IMR-90 (cell line): ENCODE data around the gene DISP2. TPM values are rescaled to one million over a fixed set of nuclear protein-coding genes. Genes with fewer than 3 reads are reported as not detected.
A peak's percentile ranks its signal among the peaks of the same experiment; 100 is the strongest.

Experiments
- ATAC-seq: fragments of 200-7000 bp; cut with Tn5 transposase; 2 replicates; pipeline ENCODE4 v1.9.1; 2020; ENCODE audit warnings: low read depth, mild to moderate bottlenecking, moderate library complexity
- BruUV-seq: library from RNA; stranded (reverse); fragments of 400-500 nt; replicated peaks from 2 replicates; lab custom pipeline; 2021; lab: Mats Ljungman, UMichigan
- CTCF ChIA-PET: fragments of 300-600 bp; formaldehyde crosslinking; extraction: SDS; loops from one replicate; lab custom pipeline; 2021; ENCODE audit warnings: antibody characterized with exemption; lab: Yijun Ruan, JAX
- POLR2A ChIA-PET: fragments of 300-600 bp; sonication (Branson Sonifier 250); formaldehyde crosslinking; loops from one replicate; lab custom pipeline; 2022; ENCODE audit warnings: antibody characterized with exemption; ENCODE audit not compliant: unreplicated experiment; lab: Charles Lee
- DNase-seq: peaks from one replicate; pipeline ENCODE4 v3.0.0; 2013
- H2AFZ ChIP-seq: replicated peaks from 2 replicates; pipeline ENCODE3; 2013; ENCODE audit warnings: low read length, mild to moderate bottlenecking; ENCODE audit not compliant: poor library complexity
- H2AK5ac ChIP-seq: 2 replicates; pipeline ENCODE4 v1.6.1; 2013; ENCODE audit warnings: low read depth, low read length, inconsistent platforms
- H2AK9ac ChIP-seq: replicated peaks from 2 replicates; pipeline ENCODE3; 2013; ENCODE audit warnings: mild to moderate bottlenecking, low read depth, low read length, moderate library complexity; ENCODE audit not compliant: poor library complexity
- H2BK120ac ChIP-seq: 2 replicates; pipeline ENCODE4 v1.6.1; 2013; ENCODE audit warnings: low read depth, low read length, inconsistent platforms
- H2BK15ac ChIP-seq: 3 replicates; pipeline ENCODE4 v1.6.1; 2013; ENCODE audit warnings: low read depth, low read length, inconsistent platforms
- H2BK20ac ChIP-seq: 2 replicates; pipeline ENCODE4 v1.6.1; 2013; ENCODE audit warnings: low read depth, mild to moderate bottlenecking, inconsistent platforms, low read length, moderate library complexity
- H2BK5ac ChIP-seq: 2 replicates; pipeline ENCODE4 v1.6.1; 2013; ENCODE audit warnings: mild to moderate bottlenecking, low read depth, low read length, inconsistent platforms; ENCODE audit not compliant: poor library complexity, severe bottlenecking
- H3K14ac ChIP-seq: replicated peaks from 2 replicates; pipeline ENCODE4 v1.6.1; 2013; ENCODE audit warnings: low read depth, low read length, inconsistent platforms
- H3K18ac ChIP-seq: 2 replicates; pipeline ENCODE4 v1.6.1; 2013; ENCODE audit warnings: low read depth, low read length, control low read depth
- H3K23ac ChIP-seq: 2 replicates; pipeline ENCODE4 v1.6.1; 2013; ENCODE audit warnings: low read depth, low read length, inconsistent platforms
- H3K27ac ChIP-seq: 2 replicates; pipeline ENCODE4 v1.5.1; 2013; ENCODE audit warnings: mild to moderate bottlenecking, control low read depth, low read length; ENCODE audit not compliant: insufficient read depth
- H3K27me3 ChIP-seq: 2 replicates; pipeline ENCODE4 v1.6.1; 2013; ENCODE audit warnings: low read length; ENCODE audit not compliant: control insufficient read depth, insufficient read depth
- H3K36me3 ChIP-seq: 2 replicates; pipeline ENCODE4 v1.6.1; 2013; ENCODE audit warnings: low read length, mixed read lengths; ENCODE audit not compliant: control insufficient read depth, insufficient read depth
- H3K4ac ChIP-seq: 2 replicates; pipeline ENCODE4 v1.6.1; 2013; ENCODE audit warnings: low read depth, low read length, inconsistent platforms
- H3K4me1 ChIP-seq: 2 replicates; pipeline ENCODE4 v1.6.1; 2013; ENCODE audit warnings: low read length, mixed read lengths; ENCODE audit not compliant: control insufficient read depth, insufficient read depth
- H3K4me2 ChIP-seq: 2 replicates; pipeline ENCODE4 v1.6.1; 2013; ENCODE audit warnings: low read depth, mild to moderate bottlenecking, control low read depth, low read length, moderate library complexity
- H3K4me3 ChIP-seq: 2 replicates; pipeline ENCODE4 v1.5.1; 2013; ENCODE audit warnings: low read depth, mild to moderate bottlenecking, control low read depth, low read length, moderate library complexity; ENCODE audit not compliant: insufficient read depth
- H3K56ac ChIP-seq: 2 replicates; pipeline ENCODE4 v1.6.1; 2013; ENCODE audit warnings: low read length, inconsistent platforms; ENCODE audit not compliant: insufficient read depth; ENCODE audit errors: extremely low read depth
- H3K79me1 ChIP-seq, 2 experiments: 2 replicates each; pipeline ENCODE4 v1.6.1; 2013; ENCODE audit warnings: low read length in 2 of 2, inconsistent platforms in 1 of 2, low read depth in 1 of 2
- H3K9ac ChIP-seq: 2 replicates; pipeline ENCODE4 v1.6.1; 2013; ENCODE audit warnings: low read depth, low read length, control low read depth
- H3K9me1 ChIP-seq: 2 replicates; pipeline ENCODE4 v1.6.1; 2013; ENCODE audit warnings: low read length, inconsistent platforms; ENCODE audit not compliant: insufficient read depth
- H3K9me3 ChIP-seq: 2 replicates; pipeline ENCODE4 v1.6.1; 2013; ENCODE audit warnings: low read length; ENCODE audit not compliant: control insufficient read depth, insufficient read depth
- H4K20me1 ChIP-seq: 2 replicates; pipeline ENCODE4 v1.6.1; 2013; ENCODE audit warnings: low read length, inconsistent platforms; ENCODE audit not compliant: insufficient read depth
- H4K5ac ChIP-seq: 2 replicates; pipeline ENCODE4 v1.6.1; 2013; ENCODE audit warnings: mild to moderate bottlenecking, low read depth, low read length, control low read depth
- H4K8ac ChIP-seq, 2 experiments: 2 replicates each; pipeline ENCODE4 v1.6.1; 2013; ENCODE audit warnings: low read depth in 2 of 2, low read length in 2 of 2, control low read depth in 1 of 2, inconsistent platforms in 1 of 2
- H4K91ac ChIP-seq: 2 replicates; pipeline ENCODE4 v1.6.1; 2013; ENCODE audit warnings: low read depth, low read length, inconsistent platforms; ENCODE audit not compliant: insufficient read depth
- NFE2L2 ChIP-seq: fragments of 150-350 bp; IDR thresholded peaks from 2 replicates; pipeline ENCODE4 v1.6.1; 2016; ENCODE audit warnings: low read depth, mild to moderate bottlenecking, low read length
- RFX5 ChIP-seq: IDR thresholded peaks from 2 replicates; pipeline ENCODE4 v1.8.0; 2012; ENCODE audit warnings: low read depth, mild to moderate bottlenecking, low read length, moderate library complexity
- WGBS, 2 experiments: methylation state at CpG; one replicate each; pipeline versions ENCODE4 v1.1.5 to v1.1.7; 2013; ENCODE audit warnings: missing lambda C conversion rate in 2 of 2; ENCODE audit not compliant: insufficient read length in 1 of 2; ENCODE audit errors: extremely low coverage in 2 of 2; 5-methylcytosine and 5-hydroxymethylcytosine counted together
- dilution Hi-C: fragments of 300-500 bp; cut with HindIII; formaldehyde crosslinking; loops from one replicate; pipeline ENCODE4 v1.14.3; 2018; ENCODE audit warnings: low sequenced_read_pairs; ENCODE audit not compliant: unreplicated experiment
- in situ Hi-C: fragments of 300-500 bp; cut with MboI; formaldehyde crosslinking; loops from 3 replicates; pipeline ENCODE4 v1.14.3; 2019; ENCODE audit warnings: low sequenced_read_pairs, inconsistent platforms, mixed read lengths
- intact Hi-C: fragments of 100-400 bp; cut with micrococcal nuclease; formaldehyde crosslinking; loops from 2 replicates; pipeline ENCODE4 v1.10.0; 2022
- polyA plus RNA-seq, 3 experiments: library from polyadenylated mRNA; depleted of rRNA; stranded (reverse); fragments of >200 nt; gene quantifications; 2 replicates each; pipeline ENCODE4 v1.2.3, GENCODE V29; 2012; ENCODE audit warnings: low replicate concordance in 1 of 3
- total RNA-seq: library from RNA; depleted of rRNA; stranded (reverse); fragments of >200 nt; gene quantifications from 2 replicates; pipeline ENCODE4 v1.2.3, GENCODE V29; 2012
- TF ChIP-seq, protein P1 (sequence below): fragments of 150-350 bp; IDR thresholded peaks from 2 replicates; pipeline ENCODE4 v1.6.1; 2017; ENCODE audit warnings: mild to moderate bottlenecking, antibody characterized with exemption, low read length, low read depth

DISP2 gene
- total and polyA plus RNA-seq, 2 of the 4 experiments (the other 2 are of a cell fraction) = 0.34 to 0.36 TPM

DNA sequence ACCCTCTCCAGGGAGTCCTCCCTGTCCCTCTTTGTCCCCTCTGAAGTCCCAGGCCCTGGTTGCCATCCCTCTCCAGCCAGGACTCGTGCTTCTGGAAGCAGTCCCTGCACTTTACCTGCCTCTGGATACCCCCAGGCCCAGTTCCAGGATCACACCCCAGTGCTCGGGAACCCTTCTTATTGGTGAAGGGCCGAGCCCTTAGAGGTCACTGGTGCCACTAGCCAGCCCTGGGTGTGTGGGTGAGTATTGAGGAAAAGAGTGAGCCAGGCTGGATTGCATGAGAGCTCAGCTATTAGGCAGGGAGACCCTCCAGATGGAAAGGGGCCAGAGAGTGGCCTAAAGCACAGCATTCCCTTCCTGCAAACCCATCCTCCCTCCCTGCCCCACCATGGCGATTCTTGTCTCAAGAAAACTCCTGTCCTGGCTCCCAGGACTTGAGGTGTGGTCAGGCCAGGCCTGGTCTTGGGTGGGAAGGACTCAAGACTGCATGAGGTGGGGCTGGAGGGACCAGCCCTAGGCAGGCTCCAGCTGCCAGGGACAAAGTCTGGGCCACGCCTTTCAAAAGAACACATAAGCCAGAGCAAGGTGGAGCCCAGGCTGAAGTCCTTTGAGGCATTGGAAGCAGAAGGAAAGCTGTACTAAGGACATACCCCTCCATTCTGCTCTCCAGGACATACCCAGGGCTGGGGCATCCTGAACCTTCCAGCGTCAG, 12.0 kb upstream of the DISP2 start:
- Histone ChIP-seq H3K4ac (peak overlapping the region; percentile 37; the same call in 1 of the 2 replicates), H3K4me3 (no peak overlapping the region), H3K56ac (no peak overlapping the region), H3K27me3 (peaks cover 7% of the 10 kb centered on the region), H3K9ac (no peak overlapping the region), H2BK15ac (no peak overlapping the region), H3K79me1 (peaks cover 4 to 8% of the 10 kb centered on the region in 2 experiments; a peak in 2 of 4 replicates), H3K23ac (no peak overlapping the region), H3K9me1 (peaks cover 13% of the 10 kb centered on the region), H4K20me1 (no peaks in the 10 kb centered on the region), H4K5ac (no peak overlapping the region), H2AK9ac (no peak overlapping the region), H4K8ac (no peak overlapping the region), H4K91ac (no peak overlapping the region), H3K9me3 (no peaks in the 10 kb centered on the region), H2BK20ac (no peak overlapping the region), H2AFZ (peak overlapping the region; percentile 38), H2AK5ac (no peak overlapping the region), H3K18ac (no peak overlapping the region), H2BK5ac (no peak overlapping the region), H3K4me1 (peaks cover 22% of the 10 kb centered on the region), H3K4me2 (no peak overlapping the region), H3K14ac (no peak overlapping the region), H2BK120ac (0 out of 2 replicates have a peak overlapping the region, but pooled peaks have one; percentile 6), H3K36me3 (no peaks in the 10 kb centered on the region), H3K27ac (no peak overlapping the region)
- intact Hi-C loops = no loop called here
- ChIA-PET POLR2A (no interaction called here), CTCF (interaction anchor here (0.6 kb wide), 1 partner anchor 551 kb away, joined by 4 read pairs; no protein-coding TSS in a partner anchor)
- WGBS, 2 experiments = 80% methylated on average over 1 of the region's 6 CpGs; no CpG with 5 or more reads in 1 of the 2 experiments
- in situ Hi-C loops = no loop called here
- ATAC-seq = no peak
- BruUV-seq = no TSS peak
- no peak for DNase-seq
- dilution Hi-C loops = no loop called here
- no peak for TF ChIP-seq NFE2L2
- TF ChIP-seq RFX5 = no peak
- TF ChIP-seq, protein P1, sequence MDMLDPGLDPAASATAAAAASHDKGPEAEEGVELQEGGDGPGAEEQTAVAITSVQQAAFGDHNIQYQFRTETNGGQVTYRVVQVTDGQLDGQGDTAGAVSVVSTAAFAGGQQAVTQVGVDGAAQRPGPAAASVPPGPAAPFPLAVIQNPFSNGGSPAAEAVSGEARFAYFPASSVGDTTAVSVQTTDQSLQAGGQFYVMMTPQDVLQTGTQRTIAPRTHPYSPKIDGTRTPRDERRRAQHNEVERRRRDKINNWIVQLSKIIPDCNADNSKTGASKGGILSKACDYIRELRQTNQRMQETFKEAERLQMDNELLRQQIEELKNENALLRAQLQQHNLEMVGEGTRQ = no peak
